ENCODE data around the gene ITPK1. TPM values are rescaled to one million over a fixed set of nuclear protein-coding genes. Genes with fewer than 3 reads are reported as not detected.

The ITPK1 gene
- total RNA-seq, 2 experiments from 2014 or later, result 78.5 to 83.5 TPM

DNA sequence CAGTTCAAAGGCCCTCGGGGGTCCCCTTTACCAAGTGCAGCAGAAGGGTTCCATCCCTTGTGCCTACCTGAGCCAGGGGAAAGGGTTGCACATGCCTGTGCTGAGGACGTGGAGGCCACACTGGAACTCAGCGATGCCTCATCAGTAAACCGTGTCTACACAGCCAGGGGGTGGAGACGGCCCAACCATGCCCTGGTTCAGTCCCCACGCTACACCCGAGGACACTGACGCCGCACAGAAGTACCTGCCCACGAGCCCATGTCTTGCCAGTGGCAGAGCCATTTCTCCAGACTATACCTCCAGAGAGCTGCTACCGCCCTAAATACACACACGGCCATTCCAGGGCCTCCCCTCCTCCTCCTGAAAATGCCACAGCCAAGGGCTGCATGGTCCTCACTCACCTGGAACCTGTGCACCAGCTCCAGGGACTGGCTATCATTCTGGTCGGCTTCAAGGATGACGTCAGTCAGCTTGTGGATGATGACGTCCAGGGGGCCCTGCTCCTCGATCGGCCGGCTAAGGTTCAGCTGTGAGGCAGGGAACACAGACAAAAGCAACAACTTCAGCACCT is 99.4 kb downstream of the ITPK1 start:
- Mint-ChIP-seq H3K36me3 (ENCODE audit: low read depth) (no peaks in the 10 kb centered on the region), H3K27me3 (no peaks in the 10 kb centered on the region), H3K4me3 (no peak overlapping the region), H3K4me1 (ENCODE audit: low read depth) (peaks cover 30% of the 10 kb centered on the region), H3K27ac (no peak overlapping the region), H3K9me3 (no peaks in the 10 kb centered on the region)
- POLR2A ChIA-PET, result no interaction called here
- DNase-seq (no peak), ATAC-seq (no peak)
- CTCF ChIA-PET, result no interaction called here
- TF ChIP-seq CTCF (IDR thresholded peaks at IDR 0.05), result no peak
- intact Hi-C loops (cut with micrococcal nuclease), result no loop called here

DNA sequence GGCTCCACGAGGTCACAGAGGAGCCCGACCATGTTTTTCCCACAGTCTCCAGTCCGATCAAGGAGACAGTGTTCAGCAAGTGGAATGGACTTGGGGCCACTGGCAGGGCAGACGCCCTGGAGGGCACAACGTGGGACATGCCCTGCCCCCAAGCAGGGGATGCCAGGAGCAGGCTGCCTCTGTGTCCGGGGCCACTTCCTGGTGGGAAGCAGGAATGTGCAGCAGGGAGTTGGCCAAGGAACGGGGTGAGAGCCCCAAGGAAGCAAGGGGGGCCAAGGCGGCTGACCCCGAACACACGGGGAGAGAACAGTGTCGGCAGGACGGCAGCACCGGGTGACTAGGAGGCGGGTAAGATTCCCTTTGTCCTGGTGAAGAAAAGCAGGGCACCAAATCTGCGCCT is 100.2 kb downstream of the ITPK1 start:
- H3K27ac Mint-ChIP-seq, result no peak overlapping the region
- ATAC-seq (no peak), DNase-seq (no peak)
- H3K27me3 Mint-ChIP-seq, result no peaks in the 10 kb centered on the region
- H3K4me1 Mint-ChIP-seq (ENCODE audit: low read depth), result peaks cover 32% of the 10 kb centered on the region
- CTCF ChIA-PET, result no interaction called here
- H3K4me3 Mint-ChIP-seq, result no peak overlapping the region
- intact Hi-C loops (cut with micrococcal nuclease), result no loop called here
- POLR2A ChIA-PET, result no interaction called here
- H3K36me3 Mint-ChIP-seq (ENCODE audit: low read depth), result no peaks in the 10 kb centered on the region
- no peaks in the 10 kb centered on the region for H3K9me3 Mint-ChIP-seq
- TF ChIP-seq CTCF (IDR thresholded peaks at IDR 0.05), result no peak

DNA sequence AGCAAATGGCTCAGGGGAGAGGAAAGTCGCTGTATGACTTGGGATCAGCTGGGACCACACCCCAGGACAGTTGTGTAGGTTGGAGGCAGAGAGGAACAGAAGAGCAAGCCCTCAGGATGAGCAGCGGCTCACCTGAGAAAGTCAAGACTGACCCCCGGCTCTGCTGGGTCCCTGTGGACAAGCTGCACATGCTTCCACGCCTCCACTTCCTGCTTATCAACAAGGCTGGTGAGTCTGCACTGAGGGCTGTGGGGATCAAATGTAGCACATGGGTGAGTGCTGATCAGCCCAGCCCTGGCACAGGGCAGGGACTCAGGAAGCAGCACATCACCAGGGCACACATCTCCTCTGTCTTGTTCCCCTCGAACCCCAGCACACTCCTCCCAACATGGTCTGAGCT is 100.7 kb downstream of the ITPK1 start:
- Mint-ChIP-seq H3K4me3 (no peak overlapping the region), H3K4me1 (ENCODE audit: low read depth) (peaks cover 32% of the 10 kb centered on the region), H3K27me3 (no peaks in the 10 kb centered on the region), H3K9me3 (no peaks in the 10 kb centered on the region), H3K27ac (no peak overlapping the region), H3K36me3 (ENCODE audit: low read depth) (no peaks in the 10 kb centered on the region)
- intact Hi-C loops (cut with micrococcal nuclease), result no loop called here
- TF ChIP-seq CTCF (IDR thresholded peaks at IDR 0.05), result no peak
- ATAC-seq (no peak), DNase-seq (no peak)
- POLR2A ChIA-PET, result no interaction called here
- CTCF ChIA-PET, result no interaction called here

DNA sequence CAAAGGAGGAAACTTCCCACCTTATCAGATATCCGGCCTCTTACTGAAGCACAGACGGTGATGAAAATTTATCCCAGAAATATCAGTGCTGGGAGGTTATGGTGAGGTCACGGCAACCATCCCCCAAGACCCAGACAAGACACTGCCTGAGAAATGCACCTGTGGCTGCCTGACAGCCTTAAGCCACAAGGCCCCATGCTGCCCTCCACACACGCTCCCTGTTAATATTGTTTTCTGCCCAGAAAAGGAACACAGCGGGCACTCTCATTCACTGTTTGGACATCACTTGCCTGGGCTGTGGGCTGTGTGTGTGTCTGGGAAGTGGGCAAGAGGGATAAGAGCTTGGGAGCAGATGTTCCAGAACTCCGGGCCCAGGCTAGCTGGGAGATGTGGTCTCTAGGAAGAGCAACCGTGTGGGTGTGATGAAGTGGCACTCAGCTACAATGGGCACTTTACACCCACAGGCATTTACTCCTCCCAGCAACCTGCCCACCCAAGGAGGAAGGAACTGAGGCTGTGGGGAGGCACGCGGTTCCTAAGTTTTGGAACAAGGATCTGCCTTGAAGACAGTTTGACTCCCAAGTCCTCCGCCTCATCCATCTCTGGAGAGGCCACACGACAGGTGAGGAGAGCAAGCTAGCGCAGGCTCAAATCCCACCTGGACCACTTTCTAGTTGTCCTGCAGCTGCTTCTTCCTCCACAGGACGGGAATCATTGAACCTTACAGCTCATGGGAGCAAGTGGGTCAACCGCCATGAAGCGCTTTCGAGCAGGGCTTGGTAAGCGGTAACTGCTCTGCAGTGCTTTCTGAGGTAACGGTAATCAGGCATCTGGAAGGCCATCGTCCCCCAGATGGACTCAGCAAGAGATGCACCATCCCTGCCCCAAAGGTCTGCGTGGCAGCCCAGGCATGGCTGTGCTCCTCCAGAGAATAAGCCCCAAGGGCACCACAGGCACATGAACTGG is 101.4 kb downstream of the ITPK1 start:
- Mint-ChIP-seq H3K27ac (no peak overlapping the region), H3K27me3 (no peaks in the 10 kb centered on the region), H3K36me3 (ENCODE audit: low read depth) (no peaks in the 10 kb centered on the region), H3K4me3 (no peak overlapping the region), H3K9me3 (no peaks in the 10 kb centered on the region), H3K4me1 (ENCODE audit: low read depth) (peaks cover 32% of the 10 kb centered on the region)
- no peak for ATAC-seq
- POLR2A ChIA-PET, result no interaction called here
- intact Hi-C loops (cut with micrococcal nuclease), result no loop called here
- CTCF ChIA-PET, result no interaction called here
- TF ChIP-seq CTCF (IDR thresholded peaks at IDR 0.05), result no peak
- no peak for DNase-seq
